PC-9 (cell line): ENCODE data around the gene ACKR2. TPM values are rescaled to one million over a fixed set of nuclear protein-coding genes. Genes with fewer than 3 reads are reported as not detected.
A peak's percentile ranks its signal among the peaks of the same experiment; 100 is the strongest.

Experiments used
- BruUV-seq: library from RNA; stranded (reverse); fragments of 400-500 nt; replicated peaks from 2 replicates; lab custom pipeline; 2021; lab: Mats Ljungman, UMichigan
- CTCF ChIA-PET: fragments of 300-600 bp; sonication (Branson Sonifier 250); formaldehyde crosslinking; loops from one replicate; lab custom pipeline; 2022; ENCODE audit warnings: antibody characterized with exemption; lab: Charles Lee
- POLR2A ChIA-PET: fragments of 300-600 bp; sonication (Branson Sonifier 250); formaldehyde crosslinking; loops from one replicate; lab custom pipeline; 2022; ENCODE audit warnings: antibody characterized with exemption; ENCODE audit not compliant: unreplicated experiment; lab: Charles Lee
- DNase-seq, 2 experiments: peaks; one replicate each; pipeline versions ENCODE4 v3.0.0 to v3.0.0-alpha.2; 2015 to 2022; ENCODE audit warnings: mixed read lengths in 1 of 2
- H2AFZ ChIP-seq: fragments of 200-600 bp; sonication (generic); 2 replicates; pipeline ENCODE4 v1.8.1; 2017; ENCODE audit warnings: antibody characterized with exemption
- H3F3A ChIP-seq: fragments of 200-600 bp; sonication (generic); 2 replicates; pipeline ENCODE4 v1.8.1; 2017; ENCODE audit warnings: antibody characterized with exemption, mild to moderate bottlenecking, low read depth; ENCODE audit not compliant: insufficient read depth
- H3K27ac ChIP-seq: fragments of 200-600 bp; sonication (generic); 2 replicates; pipeline ENCODE4 v1.6.1; 2016; ENCODE audit warnings: mixed run types
- H3K27me3 ChIP-seq: fragments of 200-600 bp; sonication (generic); 2 replicates; pipeline ENCODE4 v1.6.1; 2016; ENCODE audit warnings: low read depth, mixed run types; ENCODE audit not compliant: insufficient read depth
- H3K36me3 ChIP-seq: fragments of 200-600 bp; sonication (generic); 2 replicates; pipeline ENCODE4 v1.6.1; 2016; ENCODE audit warnings: low read depth, mixed run types
- H3K4me1 ChIP-seq: fragments of 200-600 bp; sonication (generic); replicated peaks from 2 replicates; pipeline ENCODE4 v1.6.1; 2016; ENCODE audit warnings: mixed run types; ENCODE audit not compliant: insufficient read depth
- H3K4me2 ChIP-seq: fragments of 200-600 bp; sonication (generic); 2 replicates; pipeline ENCODE4 v1.6.1; 2017; ENCODE audit warnings: mixed run types
- H3K4me3 ChIP-seq: fragments of 200-600 bp; sonication (generic); 2 replicates; pipeline ENCODE4 v1.6.1; 2016; ENCODE audit warnings: mixed run types
- H3K79me2 ChIP-seq: fragments of 200-600 bp; sonication (generic); 2 replicates; pipeline ENCODE4 v1.6.1; 2017; ENCODE audit warnings: low read depth, mixed run types
- H3K9me2 ChIP-seq: fragments of 200-600 bp; sonication (generic); 2 replicates; pipeline ENCODE4 v1.8.1; 2017; ENCODE audit warnings: mild to moderate bottlenecking; ENCODE audit not compliant: insufficient read depth
- H3K9me3 ChIP-seq: fragments of 200-600 bp; sonication (generic); 2 replicates; pipeline ENCODE4 v1.8.1; 2016; ENCODE audit warnings: low read depth; ENCODE audit not compliant: insufficient read depth
- H4K20me1 ChIP-seq: fragments of 200-600 bp; sonication (generic); 2 replicates; pipeline ENCODE4 v1.8.1; 2017; ENCODE audit not compliant: insufficient read depth
- EZH2 ChIP-seq: fragments of 200-600 bp; sonication (generic); IDR thresholded peaks from 2 replicates; pipeline ENCODE4 v1.8.0; 2017; ENCODE audit warnings: antibody characterized with exemption, low read depth
- intact Hi-C: fragments of 100-400 bp; cut with micrococcal nuclease; formaldehyde crosslinking; loops from one replicate; pipeline ENCODE4 v1.10.0; 2022; ENCODE audit not compliant: unreplicated experiment
- total RNA-seq: library from RNA; stranded (reverse); gene quantifications from 2 replicates; pipeline ENCODE4 v1.2.3, GENCODE V29; 2021
- TF ChIP-seq, protein P1 (sequence below): fragments of 200-600 bp; sonication (generic); conservative IDR thresholded peaks from 2 replicates; pipeline ENCODE4 v1.6.1; 2017; ENCODE audit warnings: mixed run types, antibody characterized with exemption, mild to moderate bottlenecking, moderate library complexity

The ACKR2 gene
- total RNA-seq, 1 experiment from 2014 or later, result 2.9 TPM

DNA sequence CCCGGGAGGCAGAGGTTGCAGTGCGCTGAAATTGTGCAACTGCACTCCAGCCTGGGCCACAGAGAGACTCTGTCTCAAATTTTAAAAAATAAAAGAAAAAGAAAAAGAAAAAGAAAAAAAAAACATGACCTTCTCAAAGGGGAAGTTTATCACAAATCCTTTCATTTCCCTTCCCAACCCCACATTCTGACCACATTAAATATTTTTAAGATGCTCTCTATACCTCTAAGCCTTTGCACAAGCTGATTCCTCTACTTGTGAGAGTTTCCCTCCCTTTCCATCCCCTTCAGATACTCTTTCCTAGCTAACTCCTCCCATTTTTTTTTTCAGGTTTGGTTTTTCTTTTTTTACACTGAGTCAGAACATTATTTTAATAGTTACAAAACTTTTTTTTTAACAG lies 9.0 kb upstream of the ACKR2 start:
- no peaks in the 10 kb centered on the region for H3K27me3 ChIP-seq
- no peak for DNase-seq
- no peak overlapping the region for H3K4me3 ChIP-seq
- no peaks in the 10 kb centered on the region for H4K20me1 ChIP-seq
- no peak overlapping the region for H3K4me2 ChIP-seq
- intact Hi-C loops, result no loop called here
- no peak overlapping the region for H2AFZ ChIP-seq
- CTCF ChIA-PET, result no interaction called here
- TF ChIP-seq, protein P1, sequence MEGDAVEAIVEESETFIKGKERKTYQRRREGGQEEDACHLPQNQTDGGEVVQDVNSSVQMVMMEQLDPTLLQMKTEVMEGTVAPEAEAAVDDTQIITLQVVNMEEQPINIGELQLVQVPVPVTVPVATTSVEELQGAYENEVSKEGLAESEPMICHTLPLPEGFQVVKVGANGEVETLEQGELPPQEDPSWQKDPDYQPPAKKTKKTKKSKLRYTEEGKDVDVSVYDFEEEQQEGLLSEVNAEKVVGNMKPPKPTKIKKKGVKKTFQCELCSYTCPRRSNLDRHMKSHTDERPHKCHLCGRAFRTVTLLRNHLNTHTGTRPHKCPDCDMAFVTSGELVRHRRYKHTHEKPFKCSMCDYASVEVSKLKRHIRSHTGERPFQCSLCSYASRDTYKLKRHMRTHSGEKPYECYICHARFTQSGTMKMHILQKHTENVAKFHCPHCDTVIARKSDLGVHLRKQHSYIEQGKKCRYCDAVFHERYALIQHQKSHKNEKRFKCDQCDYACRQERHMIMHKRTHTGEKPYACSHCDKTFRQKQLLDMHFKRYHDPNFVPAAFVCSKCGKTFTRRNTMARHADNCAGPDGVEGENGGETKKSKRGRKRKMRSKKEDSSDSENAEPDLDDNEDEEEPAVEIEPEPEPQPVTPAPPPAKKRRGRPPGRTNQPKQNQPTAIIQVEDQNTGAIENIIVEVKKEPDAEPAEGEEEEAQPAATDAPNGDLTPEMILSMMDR, result no peak
- TF ChIP-seq EZH2, result no peak
- H3F3A ChIP-seq, result peaks cover 6% of the 10 kb centered on the region; the same call in 1 of the 2 replicates
- no peaks in the 10 kb centered on the region for H3K9me3 ChIP-seq
- H3K27ac ChIP-seq, result no peak overlapping the region
- H3K4me1 ChIP-seq, result peaks cover 16% of the 10 kb centered on the region
- POLR2A ChIA-PET, result no interaction called here
- 0 out of 2 replicates have a peak, but pooled peaks cover 3% of the 10 kb centered on the region for H3K36me3 ChIP-seq
- peaks cover 56% of the 10 kb centered on the region for H3K79me2 ChIP-seq
- no peaks in the 10 kb centered on the region for H3K9me2 ChIP-seq
- no TSS peak for BruUV-seq

DNA sequence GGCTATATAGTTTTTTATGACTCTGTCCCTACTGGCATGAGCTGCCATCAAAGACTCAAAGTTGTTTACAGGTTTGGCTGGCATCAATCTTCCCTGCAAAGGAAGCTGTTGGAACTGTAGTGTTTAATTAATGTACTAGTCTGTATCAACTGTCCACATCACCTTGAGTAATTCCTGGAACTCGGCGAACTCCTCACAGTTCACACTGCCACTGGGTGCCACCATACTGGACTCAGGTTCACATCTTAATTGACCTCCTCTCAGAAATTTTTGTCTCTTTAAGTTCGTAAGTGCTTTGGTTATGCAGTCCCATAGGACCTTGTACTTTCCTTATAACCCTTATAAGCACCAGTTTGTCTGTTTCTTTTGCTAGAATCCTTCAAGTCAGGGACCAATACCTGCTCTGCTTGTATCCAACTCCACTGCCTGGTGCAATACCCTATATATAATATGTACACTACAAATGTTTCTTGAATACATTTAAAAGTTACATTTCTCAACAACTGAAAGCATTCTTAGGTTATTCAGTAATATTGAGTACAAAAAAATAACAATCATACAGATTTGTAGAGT lies 8.1 kb upstream of the ACKR2 start:
- H4K20me1 ChIP-seq, result no peaks in the 10 kb centered on the region
- ChIA-PET CTCF (no interaction called here), POLR2A (interaction anchor here (0.5 kb wide), 1 partner anchor 18 kb away, joined by 9 read pairs; no protein-coding TSS in a partner anchor)
- H2AFZ ChIP-seq, result no peak overlapping the region
- intact Hi-C loops, result no loop called here
- peaks cover 24% of the 10 kb centered on the region for H3K4me1 ChIP-seq
- H3K36me3 ChIP-seq, result 0 out of 2 replicates have a peak, but pooled peaks cover 3% of the 10 kb centered on the region
- no peaks in the 10 kb centered on the region for H3K9me2 ChIP-seq
- no peaks in the 10 kb centered on the region for H3K27me3 ChIP-seq
- H3K9me3 ChIP-seq, result no peaks in the 10 kb centered on the region
- no peak overlapping the region for H3K4me3 ChIP-seq
- no peak for DNase-seq
- no TSS peak for BruUV-seq
- no peak for TF ChIP-seq EZH2
- TF ChIP-seq, protein P1, result no peak
- H3F3A ChIP-seq, result peaks cover 7% of the 10 kb centered on the region; the same call in 1 of the 2 replicates
- no peak overlapping the region for H3K27ac ChIP-seq
- H3K4me2 ChIP-seq, result 0 out of 2 replicates have a peak overlapping the region, but pooled peaks have one; percentile 99
- H3K79me2 ChIP-seq, result peaks cover 47% of the 10 kb centered on the region

DNA sequence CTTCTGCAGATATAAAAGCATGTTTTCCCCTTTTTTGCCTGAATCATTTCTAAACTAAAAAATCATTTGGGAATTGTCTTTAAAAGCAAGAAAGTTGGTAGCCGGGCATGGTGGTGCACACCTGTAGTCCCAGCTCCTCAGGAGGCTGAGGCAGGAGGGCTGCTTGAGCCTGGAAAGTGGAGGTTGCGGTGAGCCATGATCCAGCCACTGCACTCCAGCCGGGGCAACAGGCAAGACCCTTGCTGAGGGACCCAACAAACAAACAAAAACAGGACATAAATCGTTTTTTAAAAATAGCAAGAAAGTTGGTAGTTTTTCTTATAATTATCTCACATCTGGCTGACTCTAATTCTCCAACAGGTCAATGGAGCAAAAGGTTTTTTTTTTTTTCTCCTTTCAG lies 7.5 kb upstream of the ACKR2 start:
- TF ChIP-seq EZH2, result no peak
- Histone ChIP-seq H4K20me1 (no peaks in the 10 kb centered on the region), H3K27ac (no peak overlapping the region), H3K4me1 (peaks cover 24% of the 10 kb centered on the region), H2AFZ (no peak overlapping the region), H3K79me2 (peaks cover 47% of the 10 kb centered on the region), H3K9me3 (no peaks in the 10 kb centered on the region), H3K27me3 (no peaks in the 10 kb centered on the region), H3K4me2 (peak overlapping the region; percentile 99), H3F3A (peaks cover 7% of the 10 kb centered on the region; the same call in 1 of the 2 replicates), H3K36me3 (no peaks in the 10 kb centered on the region), H3K9me2 (no peaks in the 10 kb centered on the region), H3K4me3 (no peak overlapping the region)
- POLR2A ChIA-PET, result no interaction called here
- DNase-seq, result no peak
- BruUV-seq, result no TSS peak
- CTCF ChIA-PET, result no interaction called here
- intact Hi-C loops, result no loop called here
